Mesendoderm (in vitro differentiated cells): ENCODE results near the gene ALPG.
"Not testable (repeated sequence)": the region's sequence is repeated elsewhere in the genome, so short reads cannot be mapped to it uniquely, and the experiment has no call there.

Source experiments
- DNase-seq: peaks from one replicate; pipeline ENCODE4 v3.0.0; 2013
- H2AK5ac ChIP-seq: 2 replicates; pipeline ENCODE4 v1.6.1; 2013; ENCODE audit warnings: low read length, inconsistent platforms
- H2BK120ac ChIP-seq: 2 replicates; pipeline ENCODE4 v1.6.1; 2013; ENCODE audit warnings: low read depth, mild to moderate bottlenecking, low read length, moderate library complexity, mixed read lengths
- H2BK15ac ChIP-seq: replicated peaks from 2 replicates; pipeline ENCODE4 v1.6.1; 2013; ENCODE audit warnings: low read depth, mild to moderate bottlenecking, moderate library complexity
- H2BK5ac ChIP-seq: 2 replicates; pipeline ENCODE4 v1.6.1; 2013; ENCODE audit warnings: low read length, inconsistent platforms
- H3K18ac ChIP-seq: 2 replicates; pipeline ENCODE4 v1.6.1; 2013; ENCODE audit warnings: mild to moderate bottlenecking, low read length, mixed read lengths
- H3K23ac ChIP-seq: one replicate; pipeline ENCODE4 v1.6.1; 2013; ENCODE audit warnings: low read length
- H3K27ac ChIP-seq: 2 replicates; pipeline ENCODE4 v1.5.1; 2013; ENCODE audit warnings: low read depth, mild to moderate bottlenecking, inconsistent platforms, low read length, moderate library complexity
- H3K27me3 ChIP-seq: 2 replicates; pipeline ENCODE4 v1.6.1; 2013; ENCODE audit warnings: low read length, control low read depth, mild to moderate bottlenecking, inconsistent platforms; ENCODE audit not compliant: insufficient read depth, poor library complexity
- H3K36me3 ChIP-seq: 2 replicates; pipeline ENCODE4 v1.6.1; 2013; ENCODE audit warnings: low read length, inconsistent platforms; ENCODE audit not compliant: control insufficient read depth, insufficient read depth
- H3K4ac ChIP-seq: one replicate; pipeline ENCODE4 v1.6.1; 2013; ENCODE audit warnings: low read depth, mild to moderate bottlenecking, low read length, moderate library complexity
- H3K4me1 ChIP-seq: 2 replicates; pipeline ENCODE4 v1.6.1; 2013; ENCODE audit warnings: low read depth, low read length, inconsistent platforms; ENCODE audit not compliant: control insufficient read depth
- H3K4me2 ChIP-seq: 2 replicates; pipeline ENCODE4 v1.6.1; 2013; ENCODE audit warnings: low read length
- H3K4me3 ChIP-seq: 2 replicates; pipeline ENCODE4 v1.5.1; 2013; ENCODE audit warnings: mild to moderate bottlenecking, low read length
- H3K56ac ChIP-seq: one replicate; pipeline ENCODE4 v1.6.1; 2013; ENCODE audit warnings: low read length
- H3K79me1 ChIP-seq: 2 replicates; pipeline ENCODE4 v1.6.1; 2013; ENCODE audit warnings: low read length, inconsistent platforms
- H3K79me2 ChIP-seq: 2 replicates; pipeline ENCODE4 v1.6.1; 2013; ENCODE audit warnings: mild to moderate bottlenecking, low read length; ENCODE audit not compliant: control insufficient read depth, insufficient read depth
- H3K9ac ChIP-seq: 2 replicates; pipeline ENCODE4 v1.6.1; 2013; ENCODE audit warnings: low read length, inconsistent platforms
- H4K5ac ChIP-seq: one replicate; pipeline ENCODE4 v1.6.1; 2013; ENCODE audit warnings: low read length
- H4K8ac ChIP-seq: one replicate; pipeline ENCODE4 v1.6.1; 2013; ENCODE audit warnings: low read depth, mild to moderate bottlenecking, control low read depth, low read length, moderate library complexity
- WGBS: extraction: QIAGEN DNeasy Blood & Tissue Kit; methylation state at CpG from one replicate; pipeline ENCODE4 v1.1.7; 2013; ENCODE audit warnings: low lambda C conversion rate, missing lambda C conversion rate; ENCODE audit not compliant: insufficient coverage; ENCODE audit errors: extremely low coverage; 5-methylcytosine and 5-hydroxymethylcytosine counted together

Gene ALPG

DNA sequence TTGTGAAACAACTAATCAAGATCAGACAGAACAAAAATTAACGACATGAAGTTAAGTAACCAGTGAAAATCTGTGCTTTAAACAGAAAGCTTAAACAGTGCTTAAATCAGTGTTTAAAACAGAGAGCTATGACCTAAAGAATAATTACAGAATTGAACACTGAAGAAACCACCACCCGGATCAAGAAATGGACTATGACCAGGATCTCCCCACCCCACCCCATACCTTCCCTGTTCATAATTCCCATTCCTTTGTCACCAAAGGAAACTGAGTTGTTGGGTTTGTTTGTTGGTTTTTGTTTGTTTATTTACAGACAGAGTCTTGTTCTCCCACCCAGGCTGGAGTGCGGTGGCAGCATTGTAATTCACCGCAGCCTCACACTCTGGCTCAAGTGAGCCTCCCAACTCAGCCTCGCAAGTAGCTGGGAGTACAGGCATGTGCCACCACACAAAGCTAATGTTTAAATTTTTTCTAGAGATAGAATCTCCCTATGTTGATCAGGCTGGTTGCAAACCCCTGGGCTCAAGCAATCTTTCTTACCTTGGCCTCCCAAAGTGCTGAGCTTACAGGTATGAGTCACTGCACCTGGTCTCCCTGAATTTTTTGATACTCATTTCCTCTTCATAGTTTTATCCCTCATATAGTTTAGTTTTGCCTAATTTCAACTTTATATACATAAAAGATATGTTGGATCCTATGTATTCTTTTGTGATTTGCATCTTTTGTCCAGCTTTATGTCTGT lies 8.2 kb upstream of the ALPG start:
- Histone ChIP-seq H4K5ac (no peak overlapping the region), H3K4ac (no peak overlapping the region), H3K36me3 (no peaks in the 10 kb centered on the region), H3K79me2 (no peaks in the 10 kb centered on the region), H3K4me2 (no peak overlapping the region), H3K27me3 (no peaks in the 10 kb centered on the region), H3K27ac (no peak overlapping the region), H3K23ac (no peak overlapping the region), H4K8ac (no peak overlapping the region), H2BK5ac (no peak overlapping the region), H3K79me1 (no peaks in the 10 kb centered on the region), H3K4me3 (no peak overlapping the region), H2BK120ac (no peak overlapping the region), H2BK15ac (no peak overlapping the region), H2AK5ac (no peak overlapping the region), H3K9ac (no peak overlapping the region), H3K18ac (no peak overlapping the region), H3K56ac (no peak overlapping the region), H3K4me1 (no peaks in the 10 kb centered on the region)
- no CpG with 5 or more reads among the region's 5 CpGs for WGBS
- DNase-seq = no peak

DNA sequence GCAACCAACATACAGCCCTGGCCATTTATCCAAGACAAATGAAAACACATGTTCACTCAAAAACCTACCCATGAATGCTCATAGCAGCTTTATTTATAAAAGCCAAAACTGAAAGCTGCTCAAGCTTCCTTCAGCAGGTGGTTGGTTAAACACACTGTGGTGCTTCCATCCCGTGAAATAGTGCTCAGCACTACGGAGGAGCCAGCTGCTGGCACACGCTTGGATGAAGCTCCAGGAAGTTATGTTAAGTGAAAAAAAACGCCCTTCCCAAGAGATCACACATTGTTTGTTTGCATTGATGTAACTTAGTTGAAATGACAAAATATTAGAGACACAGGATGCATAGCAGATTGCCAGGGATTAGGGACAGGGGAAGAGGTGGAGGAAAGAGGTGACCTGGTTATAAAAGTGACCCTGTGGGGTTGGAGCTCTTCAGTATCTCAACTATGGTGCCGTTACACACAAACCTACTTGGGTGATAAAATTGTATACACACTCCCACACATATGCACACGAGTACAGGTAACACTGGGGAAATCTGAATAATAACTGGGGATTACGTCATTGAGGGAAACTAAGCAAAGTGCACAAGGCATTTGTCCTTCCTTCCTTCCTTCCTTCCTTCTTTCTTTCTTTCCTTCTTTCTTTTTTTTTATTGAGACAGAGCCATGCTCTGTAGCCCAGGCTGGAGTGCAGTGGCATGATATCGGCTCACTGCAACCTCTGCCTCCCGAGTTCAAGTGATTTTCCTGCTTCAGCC lies 6.2 kb upstream of the ALPG start:
- H3K23ac ChIP-seq = no peak overlapping the region
- no CpG with 5 or more reads among the region's 9 CpGs for WGBS

GRCh38 chr2:232402518-232402917 lies 4.1 kb upstream of the ALPG start:
- Histone ChIP-seq H3K36me3 (no peaks in the 10 kb centered on the region), H3K79me1 (no peaks in the 10 kb centered on the region), H3K27ac (no peak overlapping the region), H3K18ac (no peak overlapping the region), H2BK120ac (no peak overlapping the region), H3K23ac (no peak overlapping the region), H3K4me3 (no peak overlapping the region), H4K5ac (no peak overlapping the region), H3K27me3 (no peaks in the 10 kb centered on the region), H3K4me1 (no peaks in the 10 kb centered on the region), H3K4ac (no peak overlapping the region), H3K9ac (no peak overlapping the region), H4K8ac (no peak overlapping the region), H2BK5ac (no peak overlapping the region), H3K79me2 (no peaks in the 10 kb centered on the region), H2AK5ac (no peak overlapping the region), H2BK15ac (no peak overlapping the region), H3K56ac (no peak overlapping the region), H3K4me2 (no peak overlapping the region)
- DNase-seq = no peak
- WGBS = no CpG with 5 or more reads among the region's 3 CpGs

More for the DNA sequence above, 6.2 kb upstream of the ALPG start:
- Histone ChIP-seq H3K4ac (no peak overlapping the region), H2BK5ac (no peak overlapping the region), H3K27me3 (no peaks in the 10 kb centered on the region), H4K8ac (no peak overlapping the region), H2BK15ac (no peak overlapping the region), H3K36me3 (no peaks in the 10 kb centered on the region), H3K79me1 (no peaks in the 10 kb centered on the region), H3K9ac (no peak overlapping the region), H2AK5ac (no peak overlapping the region), H3K4me1 (no peaks in the 10 kb centered on the region), H4K5ac (no peak overlapping the region), H3K4me2 (no peak overlapping the region), H3K79me2 (no peaks in the 10 kb centered on the region), H2BK120ac (no peak overlapping the region), H3K18ac (no peak overlapping the region), H3K27ac (no peak overlapping the region), H3K4me3 (no peak overlapping the region), H3K56ac (no peak overlapping the region)
- no peak for DNase-seq

- Histone ChIP-seq H2BK120ac (no peak overlapping the region), H4K8ac (no peak overlapping the region), H3K18ac (no peak overlapping the region), H3K27me3 (no peaks in the 10 kb centered on the region), H3K79me2 (no peaks in the 10 kb centered on the region), H2BK15ac (no peak overlapping the region), H2BK5ac (no peak overlapping the region), H3K36me3 (no peaks in the 10 kb centered on the region), H3K79me1 (no peaks in the 10 kb centered on the region), H3K23ac (no peak overlapping the region), H3K56ac (no peak overlapping the region), H2AK5ac (no peak overlapping the region), H3K4me1 (no peaks in the 10 kb centered on the region), H3K4me2 (no peak overlapping the region), H3K4ac (no peak overlapping the region), H3K9ac (no peak overlapping the region), H4K5ac (no peak overlapping the region), H3K4me3 (no peak overlapping the region), H3K27ac (no peak overlapping the region)
- WGBS = no CpG with 5 or more reads among the region's 11 CpGs
- DNase-seq = no peak
These were observed 617 bp upstream of the ALPG start for GRCh38 chr2:232405943-232406510.

DNA sequence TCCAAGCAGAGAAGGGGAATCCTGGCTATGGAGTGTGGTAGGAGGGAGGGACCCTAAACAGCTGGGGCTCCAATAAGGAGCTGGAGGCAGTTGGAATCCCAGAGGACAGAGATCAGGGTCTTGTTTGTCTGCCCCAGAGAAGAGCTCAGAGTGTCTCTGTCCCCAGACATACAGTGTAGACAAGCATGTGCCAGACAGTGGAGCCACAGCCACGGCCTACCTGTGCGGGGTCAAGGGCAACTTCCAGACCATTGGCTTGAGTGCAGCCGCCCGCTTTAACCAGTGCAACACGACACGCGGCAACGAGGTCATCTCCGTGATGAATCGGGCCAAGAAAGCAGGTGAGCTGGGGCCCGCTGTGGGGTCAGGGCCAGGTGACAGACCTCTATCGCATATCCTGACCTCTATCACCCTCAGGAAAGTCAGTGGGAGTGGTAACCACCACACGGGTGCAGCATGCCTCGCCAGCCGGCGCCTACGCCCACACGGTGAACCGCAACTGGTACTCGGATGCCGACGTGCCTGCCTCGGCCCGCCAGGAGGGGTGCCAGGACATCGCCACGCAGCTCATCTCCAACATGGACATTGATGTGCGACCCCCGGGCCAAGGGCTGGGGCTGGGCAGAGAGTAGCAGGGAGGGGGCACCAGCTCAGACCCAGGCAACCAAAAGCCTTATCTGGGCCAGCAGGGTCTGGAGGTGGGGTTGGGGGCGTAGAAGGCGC lies 945 bp downstream of the ALPG start:
- not testable (repeated sequence) for H3K79me2 ChIP-seq, H2BK5ac ChIP-seq, H3K79me1 ChIP-seq, H3K23ac ChIP-seq, H3K56ac ChIP-seq, H2BK120ac ChIP-seq, H3K4ac ChIP-seq, H3K36me3 ChIP-seq, H4K5ac ChIP-seq, H3K27ac ChIP-seq, H3K4me3 ChIP-seq, H3K9ac ChIP-seq, H2AK5ac ChIP-seq, H3K18ac ChIP-seq, H3K27me3 ChIP-seq, H3K4me2 ChIP-seq, H3K4me1 ChIP-seq, H4K8ac ChIP-seq, H2BK15ac ChIP-seq, DNase-seq
- no CpG with 5 or more reads among the region's 30 CpGs for WGBS
